Kidney (tissue), 14 donors: ENCODE data around the gene RECQL5. TPM values are rescaled to one million over a fixed set of nuclear protein-coding genes. Genes with fewer than 3 reads are reported as not detected.

ENCODE experiments used
- DNase-seq, 5 donors: peaks; one replicate each; pipeline ENCODE4 v3.0.0-alpha.2; 2013 to 2020
- FAIRE-seq: peaks from 2 replicates; lab custom pipeline; 2012; peaks lifted over from hg19 to GRCh38; lab: Jason Lieb, UNC
- H3K27ac ChIP-seq, 2 donors: one replicate each; pipeline ENCODE4 v1.7.0; 2013; ENCODE audit warnings: low read depth in 2 of 2, low read length in 2 of 2, inconsistent platforms in 1 of 2
- H3K27me3 ChIP-seq: one replicate; pipeline ENCODE4 v1.7.1; 2013; ENCODE audit warnings: low read length, inconsistent platforms; ENCODE audit not compliant: control insufficient read depth, insufficient read depth
- H3K36me3 ChIP-seq, 3 donors: one replicate each; pipeline versions ENCODE4 v1.7.0 to v1.7.1; 2013; ENCODE audit warnings: low read length in 3 of 3, control low read depth in 1 of 3, inconsistent platforms in 1 of 3; ENCODE audit not compliant: insufficient read depth in 3 of 3, control insufficient read depth in 2 of 3
- H3K4me1 ChIP-seq, 3 donors: one replicate each; pipeline versions ENCODE4 v1.7.0 to v1.7.1; 2013; ENCODE audit warnings: low read length in 3 of 3, inconsistent platforms in 1 of 3, low read depth in 1 of 3; ENCODE audit not compliant: control insufficient read depth in 2 of 3, insufficient read depth in 2 of 3
- H3K4me3 ChIP-seq, 3 donors: one replicate each; pipeline versions ENCODE4 v1.7.0 to v1.8.1; 2013; ENCODE audit warnings: low read length in 3 of 3, control low read depth in 1 of 3, inconsistent platforms in 1 of 3
- H3K9ac ChIP-seq, 3 donors: one replicate each; pipeline versions ENCODE4 v1.7.0 to v1.7.1; 2013; ENCODE audit warnings: low read length in 3 of 3, control low read depth in 1 of 3, inconsistent platforms in 1 of 3
- H3K9me3 ChIP-seq, 3 donors: one replicate each; pipeline versions ENCODE4 v1.7.0 to v1.7.1; 2013; ENCODE audit warnings: low read length in 3 of 3, control low read depth in 1 of 3, inconsistent platforms in 1 of 3; ENCODE audit not compliant: control insufficient read depth in 2 of 3, insufficient read depth in 1 of 3
- CTCF ChIP-seq: IDR thresholded peaks from 3 replicates; pipeline ENCODE4 v1.5.1; 2012; ENCODE audit warnings: mild to moderate bottlenecking, moderate library complexity, borderline replicate concordance; ENCODE audit not compliant: insufficient read depth; ENCODE audit errors: extremely low read depth
- intact Hi-C: fragments of 100-400 bp; cut with DNase I; formaldehyde crosslinking; loops from one replicate; pipeline ENCODE4 v1.11.1; 2022
- polyA plus RNA-seq: library from polyadenylated mRNA; stranded (reverse); fragments of 350-450 nt; fragmentation: Illumina TruSeq; extraction: RNeasy Lipid Tissue Mini Kit (QIAGEN cat#74804); gene quantifications from one replicate; pipeline ENCODE4 v1.2.3, GENCODE V29; 2014; ENCODE audit warnings: low read depth, low replicate concordance; ENCODE audit not compliant: insufficient read depth
- total RNA-seq: library from RNA; stranded (reverse); fragmentation: NEBNext Ultra II Directional; extraction: Animal tissue kit (Norgen Biotek cat#: 25700); gene quantifications from one replicate; pipeline ENCODE4 v1.2.1, GENCODE V29; 2021
- donor health status: control.
- donor health status: control.
- donor health status: control.
- donor health status: control.
- donor health status: control.
- donor health status: DM: yes; HTN: yes; CAD: no.
- donor health status: Normal renal cell carcinoma (clear cell type).

The RECQL5 gene
- total and polyA plus RNA-seq, 2 donors from 2014 or later = 40.0 to 51.6 TPM

GRCh38 chr17:75642182-75642783, 24.7 kb downstream of the RECQL5 start:
- peak overlapping the region in 1 of 3 donors; percentile 43 for H3K4me3 ChIP-seq
- DNase-seq = peak in 3 of 5 donors; percentile 50 to 79 (median 53)

GRCh38 chr17:75641343-75641742, 25.6 kb downstream of the RECQL5 start:
- H3K27ac ChIP-seq = peak overlapping the region; percentile 82 to 96
- H3K9me3 ChIP-seq = no peaks in the 10 kb centered on the region
- H3K36me3 ChIP-seq = no peaks in the 10 kb centered on the region
- H3K27me3 ChIP-seq = no peaks in the 10 kb centered on the region
- peak overlapping the region in 1 of 3 donors; percentile 85 for H3K9ac ChIP-seq
- H3K4me1 ChIP-seq = peaks cover 2 to 65% (median 64%) of the 10 kb centered on the region in 3 donors
- DNase-seq (peak in 3 of 5 donors; percentile 50 to 79 (median 65)), FAIRE-seq (no peak)
- TF ChIP-seq CTCF = no peak
- intact Hi-C loops = no loop called here
- H3K4me3 ChIP-seq = peak overlapping the region in 1 of 3 donors; percentile 43

More at GRCh38 chr17:75642182-75642783, 24.7 kb downstream of the RECQL5 start:
- no peak for TF ChIP-seq CTCF
- no peaks in the 10 kb centered on the region for H3K27me3 ChIP-seq
- no peaks in the 10 kb centered on the region for H3K9me3 ChIP-seq
- no peaks in the 10 kb centered on the region for H3K36me3 ChIP-seq
- peak overlapping the region; percentile 82 to 96 for H3K27ac ChIP-seq
- H3K9ac ChIP-seq = peak overlapping the region in 1 of 3 donors; percentile 85
- intact Hi-C loops = no loop called here
- FAIRE-seq = no peak
- H3K4me1 ChIP-seq = peaks cover 2 to 72% (median 66%) of the 10 kb centered on the region in 3 donors

DNA sequence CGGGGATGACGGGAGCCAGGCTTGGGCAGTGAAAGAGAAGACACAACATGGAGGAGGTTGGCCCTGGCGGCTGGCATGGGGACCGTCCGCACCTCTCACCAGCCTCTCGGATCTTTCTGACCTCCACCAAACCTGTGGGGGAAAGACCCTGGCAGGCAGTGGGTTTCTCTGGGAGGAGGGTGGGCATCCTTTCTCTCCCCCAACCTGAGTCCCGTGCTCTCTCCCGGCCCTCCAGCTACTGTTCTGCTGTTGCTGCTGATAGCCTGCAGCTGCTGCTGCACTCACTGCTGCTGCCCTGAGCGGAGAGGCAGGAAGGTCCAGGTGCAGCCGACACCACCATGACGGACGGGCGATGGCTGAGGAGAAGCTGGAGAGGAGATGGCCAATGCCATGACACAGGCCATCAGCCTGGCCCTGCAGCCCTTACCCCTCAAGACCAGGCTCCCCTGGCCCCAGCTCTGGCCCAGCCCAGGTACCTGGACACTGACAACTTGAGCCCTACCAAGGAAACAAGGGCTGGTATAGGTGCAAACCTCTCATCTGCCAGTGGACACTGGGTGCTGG, 26.3 kb downstream of the RECQL5 start:
- DNase-seq (peak in 1 of 5 donors; percentile 76), FAIRE-seq (no peak)
- H3K36me3 ChIP-seq = no peaks in the 10 kb centered on the region
- no peaks in the 10 kb centered on the region for H3K9me3 ChIP-seq
- peak overlapping the region; percentile 4 to 43 (median 20) for H3K4me3 ChIP-seq
- H3K4me1 ChIP-seq = peaks cover 2 to 62% (median 58%) of the 10 kb centered on the region in 3 donors
- intact Hi-C loops = no loop called here
- no peak for TF ChIP-seq CTCF
- H3K27me3 ChIP-seq = no peaks in the 10 kb centered on the region
- peak overlapping the region; percentile 82 to 96 for H3K27ac ChIP-seq
- H3K9ac ChIP-seq = peak overlapping the region in 2 of 3 donors; percentile 4 to 85
